Mesothelial cell of epicardium (in vitro differentiated cells): ENCODE measurements around the gene EVA1A. TPM values are rescaled to one million over a fixed set of nuclear protein-coding genes. Genes with fewer than 3 reads are reported as not detected.

Experiments
- DNase-seq, 2 experiments: peaks; one replicate each; pipeline ENCODE4 v3.0.0; 2021; ENCODE audit warnings: low spot score in 2 of 2; ENCODE audit not compliant: unreplicated experiment in 2 of 2
- H3K27ac Mint-ChIP-seq: 2 replicates; pipeline ENCODE4 v1.8.0; 2021; ENCODE audit warnings: mixed read lengths
- H3K27me3 Mint-ChIP-seq: 2 replicates; pipeline ENCODE4 v1.8.0; 2021; ENCODE audit warnings: low read depth, mixed read lengths
- H3K36me3 Mint-ChIP-seq: 2 replicates; pipeline ENCODE4 v1.8.0; 2021; ENCODE audit warnings: mixed read lengths
- H3K4me1 Mint-ChIP-seq: 2 replicates; pipeline ENCODE4 v1.8.0; 2021; ENCODE audit warnings: mixed read lengths
- H3K4me3 Mint-ChIP-seq: 2 replicates; pipeline ENCODE4 v1.8.0; 2021; ENCODE audit warnings: mild to moderate bottlenecking, moderate library complexity, mixed read lengths
- H3K9me3 Mint-ChIP-seq: 2 replicates; pipeline ENCODE4 v1.8.0; 2021; ENCODE audit warnings: mixed read lengths
- CTCF ChIP-seq: fragments of 200-600 bp; sonication (generic); IDR thresholded peaks from one replicate; pipeline ENCODE4 v1.5.0; 2021; ENCODE audit warnings: antibody characterized with exemption; ENCODE audit not compliant: unreplicated experiment
- total RNA-seq: library from RNA; stranded (reverse); gene quantifications from 3 replicates; pipeline ENCODE4 v1.2.1, GENCODE V29; 2021

EVA1A gene
- total RNA-seq, 1 donor from 2014 or later = 11.5 TPM

GRCh38 chr2:75518638-75519465 lies 41.9 kb downstream of the EVA1A start:
- H3K4me3 Mint-ChIP-seq = no peak overlapping the region
- H3K4me1 Mint-ChIP-seq = peaks cover 24% of the 10 kb centered on the region
- peaks cover 13% of the 10 kb centered on the region for H3K9me3 Mint-ChIP-seq
- no peak for DNase-seq
- no peak overlapping the region for H3K27ac Mint-ChIP-seq
- peaks cover 14% of the 10 kb centered on the region for H3K27me3 Mint-ChIP-seq
- TF ChIP-seq CTCF = no peak
- H3K36me3 Mint-ChIP-seq = peaks cover 34% of the 10 kb centered on the region

- Mint-ChIP-seq H3K9me3 (peaks cover 24% of the 10 kb centered on the region), H3K27me3 (peaks cover 14% of the 10 kb centered on the region), H3K4me1 (peaks cover 20% of the 10 kb centered on the region), H3K36me3 (peaks cover 44% of the 10 kb centered on the region), H3K4me3 (no peak overlapping the region), H3K27ac (peak overlapping the region; percentile 85)
- no peak for DNase-seq
- TF ChIP-seq CTCF = no peak
Observed at GRCh38 chr2:75517547-75518230, 43.0 kb downstream of the EVA1A start.

- H3K9me3 Mint-ChIP-seq = peaks cover 34% of the 10 kb centered on the region
- H3K27ac Mint-ChIP-seq = peak overlapping the region; percentile 85
- no peak overlapping the region for H3K4me3 Mint-ChIP-seq
- H3K27me3 Mint-ChIP-seq = peaks cover 14% of the 10 kb centered on the region
- H3K4me1 Mint-ChIP-seq = peaks cover 20% of the 10 kb centered on the region
- TF ChIP-seq CTCF = no peak
- H3K36me3 Mint-ChIP-seq = peaks cover 54% of the 10 kb centered on the region
- DNase-seq = no peak
Observed at GRCh38 chr2:75516378-75517360, 44.1 kb downstream of the EVA1A start.

GRCh38 chr2:75515584-75516368 lies 45.0 kb downstream of the EVA1A start:
- H3K4me3 Mint-ChIP-seq = no peak overlapping the region
- H3K4me1 Mint-ChIP-seq = peaks cover 20% of the 10 kb centered on the region
- H3K36me3 Mint-ChIP-seq = peaks cover 56% of the 10 kb centered on the region
- TF ChIP-seq CTCF = no peak
- H3K27me3 Mint-ChIP-seq = peaks cover 14% of the 10 kb centered on the region
- no peak for DNase-seq
- peaks cover 40% of the 10 kb centered on the region for H3K9me3 Mint-ChIP-seq
- H3K27ac Mint-ChIP-seq = no peak overlapping the region
